Esophagus muscularis mucosa (tissue), 4 donors: Measurements from ENCODE around the gene SLC31A2. TPM values are rescaled to one million over a fixed set of nuclear protein-coding genes. Genes with fewer than 3 reads are reported as not detected.

ENCODE experiments used
- DNase-seq: peaks from one replicate; pipeline ENCODE4 v3.0.0-alpha.2; 2017; ENCODE audit errors: extremely low spot score
- H3K27ac ChIP-seq, 4 donors: fragments of 200-600 bp; sonication (generic); replicated peaks in 1 of 4; 1 replicate in 3 of 4; 2 replicates in 1 of 4; pipeline ENCODE4 v1.5.1; 2016 to 2019; ENCODE audit warnings: mild to moderate bottlenecking in 1 of 4
- H3K27me3 ChIP-seq, 4 donors: fragments of 200-600 bp; sonication (generic); one replicate each; pipeline versions ENCODE4 v1.5.1 to v1.6.0; 2016 to 2019
- H3K36me3 ChIP-seq, 4 donors: fragments of 200-600 bp; sonication (generic); one replicate each; pipeline ENCODE4 v1.5.1; 2016 to 2019
- H3K4me1 ChIP-seq, 4 donors: fragments of 200-600 bp; sonication (generic); one replicate each; pipeline ENCODE4 v1.5.1; 2016 to 2019
- H3K4me3 ChIP-seq, 4 donors: fragments of 200-600 bp; sonication (generic); 1 replicate in 2 of 4; 2 replicates in 2 of 4; pipeline ENCODE4 v1.5.1; 2016 to 2019; ENCODE audit warnings: mild to moderate bottlenecking in 4 of 4, moderate library complexity in 1 of 4
- H3K9me3 ChIP-seq, 4 donors: fragments of 200-600 bp; sonication (generic); 1 replicate in 3 of 4; 2 replicates in 1 of 4; pipeline ENCODE4 v1.5.1; 2016 to 2019
- EP300 ChIP-seq: sonication (generic); formaldehyde crosslinking; IDR thresholded peaks from one replicate; pipeline ENCODE4 v1.6.1; 2017; ENCODE audit warnings: antibody characterized with exemption
- POLR2A ChIP-seq: fragments of 450-650 bp; IDR thresholded peaks from one replicate; pipeline ENCODE4 v1.6.1; 2017; ENCODE audit warnings: antibody characterized with exemption, moderate library complexity, mild to moderate bottlenecking, low read depth
- POLR2AphosphoS5 ChIP-seq, 2 donors: sonication (generic); formaldehyde crosslinking; IDR thresholded peaks; one replicate each; pipeline ENCODE4 v1.6.1; 2017; ENCODE audit warnings: antibody characterized with exemption in 2 of 2
- WGBS: methylation state at CpG from one replicate; pipeline ENCODE4 v1.1.5; 2018; 5-methylcytosine and 5-hydroxymethylcytosine counted together
- intact Hi-C: fragments of 100-400 bp; cut with DNase I; formaldehyde crosslinking; loops from one replicate; pipeline ENCODE4 v1.15.1; 2023
- total RNA-seq, 4 donors: library from RNA; depleted of rRNA; stranded (reverse); fragments of >200 nt; gene quantifications; one replicate each; pipeline versions ENCODE4 v1.1.0 to v1.2.1, GENCODE V29; 2016
- TF ChIP-seq, protein P1 (sequence below), 3 experiments: fragments of 200-600 bp in 2 of 3; fragments of 450-650 bp in 1 of 3; sonication (generic) in 2 of 3; IDR thresholded peaks; one replicate each; pipeline ENCODE4 v1.5.1; 2017 to 2019; ENCODE audit warnings: antibody characterized with exemption in 3 of 3, mild to moderate bottlenecking in 2 of 3, moderate library complexity in 1 of 3

The SLC31A2 gene
- total RNA-seq, 4 donors from 2014 or later: 11.6 to 19.4 (median 15.8) TPM

DNA sequence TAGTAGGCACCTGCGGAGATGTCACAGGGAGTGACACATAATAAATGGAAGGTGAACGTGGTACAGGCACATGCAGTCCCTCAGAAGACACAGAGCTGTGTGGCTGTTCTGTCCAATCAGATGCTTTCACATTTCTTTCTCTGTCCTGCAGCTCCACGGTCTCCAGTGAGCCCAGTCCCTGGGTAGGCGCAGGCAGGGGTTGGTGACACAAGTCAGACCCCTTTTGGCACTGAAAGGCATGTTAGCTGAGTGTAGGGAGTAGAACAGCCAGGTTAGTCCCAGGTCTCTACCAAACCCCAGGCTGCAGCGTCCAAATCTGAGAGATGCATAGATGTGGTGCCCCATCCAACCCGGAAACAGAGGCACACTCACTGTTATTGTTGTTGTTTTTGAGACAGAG lies 2.8 kb downstream of the SLC31A2 start:
- H3K9me3 ChIP-seq: no peaks in the 10 kb centered on the region
- H3K27me3 ChIP-seq: no peaks in the 10 kb centered on the region
- H3K27ac ChIP-seq: peak overlapping the region in 1 of 4 donors; percentile 17
- H3K4me1 ChIP-seq: peaks cover 35 to 62% (median 43%) of the 10 kb centered on the region in 4 donors
- DNase-seq: no peak
- TF ChIP-seq POLR2AphosphoS5 (IDR thresholded peaks at IDR 0.05) (no peak), POLR2A (no peak), EP300 (no peak)
- TF ChIP-seq, protein P1, sequence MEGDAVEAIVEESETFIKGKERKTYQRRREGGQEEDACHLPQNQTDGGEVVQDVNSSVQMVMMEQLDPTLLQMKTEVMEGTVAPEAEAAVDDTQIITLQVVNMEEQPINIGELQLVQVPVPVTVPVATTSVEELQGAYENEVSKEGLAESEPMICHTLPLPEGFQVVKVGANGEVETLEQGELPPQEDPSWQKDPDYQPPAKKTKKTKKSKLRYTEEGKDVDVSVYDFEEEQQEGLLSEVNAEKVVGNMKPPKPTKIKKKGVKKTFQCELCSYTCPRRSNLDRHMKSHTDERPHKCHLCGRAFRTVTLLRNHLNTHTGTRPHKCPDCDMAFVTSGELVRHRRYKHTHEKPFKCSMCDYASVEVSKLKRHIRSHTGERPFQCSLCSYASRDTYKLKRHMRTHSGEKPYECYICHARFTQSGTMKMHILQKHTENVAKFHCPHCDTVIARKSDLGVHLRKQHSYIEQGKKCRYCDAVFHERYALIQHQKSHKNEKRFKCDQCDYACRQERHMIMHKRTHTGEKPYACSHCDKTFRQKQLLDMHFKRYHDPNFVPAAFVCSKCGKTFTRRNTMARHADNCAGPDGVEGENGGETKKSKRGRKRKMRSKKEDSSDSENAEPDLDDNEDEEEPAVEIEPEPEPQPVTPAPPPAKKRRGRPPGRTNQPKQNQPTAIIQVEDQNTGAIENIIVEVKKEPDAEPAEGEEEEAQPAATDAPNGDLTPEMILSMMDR (IDR thresholded peaks at IDR 0.05): no peak
- peaks cover 4 to 19% (median 14%) of the 10 kb centered on the region in 4 donors for H3K36me3 ChIP-seq
- intact Hi-C loops: loop anchor here (5.0 kb wide), 1 partner anchor 69 kb away; the partner anchor contains the start of genes FKBP15 and SLC31A1
- WGBS: 91% methylated on average over 6 of the region's 6 CpGs
- no peak overlapping the region for H3K4me3 ChIP-seq

DNA sequence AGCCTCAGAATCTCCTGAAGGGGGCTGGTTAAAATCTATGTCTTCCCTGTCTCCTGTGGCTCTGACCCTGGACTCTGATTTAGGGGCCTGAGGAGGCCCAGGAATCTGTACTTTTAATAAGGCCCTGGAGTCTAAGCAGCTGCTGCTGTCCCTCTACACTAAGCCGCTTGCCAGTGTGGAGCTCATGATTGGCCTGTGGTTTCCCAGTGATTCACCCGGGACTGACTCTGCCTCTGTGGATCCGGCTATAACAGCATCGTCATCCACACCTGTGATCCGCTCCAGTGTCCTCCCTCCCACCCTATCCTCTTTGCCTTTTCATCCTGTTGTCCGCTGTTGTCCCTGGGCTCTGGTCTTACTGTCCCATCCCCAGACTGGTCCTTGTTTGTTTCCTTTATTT lies 3.7 kb downstream of the SLC31A2 start:
- H3K4me1 ChIP-seq: peaks cover 35 to 62% (median 43%) of the 10 kb centered on the region in 4 donors
- 58% methylated on average over 6 of the region's 6 CpGs for WGBS
- H3K4me3 ChIP-seq: peak overlapping the region in 1 of 4 donors; percentile 8
- no peak for DNase-seq
- TF ChIP-seq, protein P1 (IDR thresholded peaks at IDR 0.05): no peak
- no peak for TF ChIP-seq POLR2A
- no peak for TF ChIP-seq EP300
- no peak for TF ChIP-seq POLR2AphosphoS5 (IDR thresholded peaks at IDR 0.05)
- peaks cover 10 to 28% (median 22%) of the 10 kb centered on the region in 4 donors for H3K36me3 ChIP-seq
- H3K27ac ChIP-seq: peak overlapping the region; percentile 11 to 37 (median 22)
- no peaks in the 10 kb centered on the region for H3K27me3 ChIP-seq
- intact Hi-C loops: loop anchor here (5.0 kb wide), 1 partner anchor 68 kb away; the partner anchor contains the start of genes FKBP15 and SLC31A1
- H3K9me3 ChIP-seq: no peaks in the 10 kb centered on the region

DNA sequence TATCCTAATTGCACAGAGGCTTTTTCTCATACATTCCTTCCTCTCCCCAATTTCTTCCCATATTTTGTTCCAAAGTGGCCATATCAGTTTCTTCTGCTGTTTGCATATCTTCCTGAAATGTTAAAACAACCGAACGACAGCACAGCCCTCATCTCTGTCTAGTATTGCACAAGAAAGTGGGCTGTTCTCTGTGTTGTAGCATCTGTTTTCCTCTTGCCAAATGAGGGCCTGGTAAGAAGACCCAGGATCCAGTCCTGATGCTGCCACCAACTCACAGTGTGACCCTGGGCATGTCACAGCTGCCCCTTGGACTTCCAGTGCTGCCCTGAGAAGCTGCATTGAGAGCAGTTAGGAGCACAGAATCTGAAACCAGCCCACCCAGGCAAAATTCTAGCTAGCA lies 4.1 kb downstream of the SLC31A2 start:
- DNase-seq: no peak
- Histone ChIP-seq H3K9me3 (no peaks in the 10 kb centered on the region), H3K36me3 (peaks cover 14 to 32% (median 27%) of the 10 kb centered on the region in 4 donors), H3K27ac (peak overlapping the region in 3 of 4 donors; percentile 3 to 37 (median 5)), H3K4me3 (peak overlapping the region in 1 of 4 donors; percentile 8), H3K4me1 (peaks cover 34 to 58% (median 43%) of the 10 kb centered on the region in 4 donors), H3K27me3 (no peaks in the 10 kb centered on the region)
- TF ChIP-seq, protein P1 (IDR thresholded peaks at IDR 0.05): no peak
- TF ChIP-seq POLR2AphosphoS5 (IDR thresholded peaks at IDR 0.05) (no peak), EP300 (no peak), POLR2A (no peak)
- intact Hi-C loops: loop anchor here (5.0 kb wide), 1 partner anchor 67 kb away; the partner anchor contains the start of genes FKBP15 and SLC31A1
- 57% methylated on average over 2 of the region's 2 CpGs for WGBS

DNA sequence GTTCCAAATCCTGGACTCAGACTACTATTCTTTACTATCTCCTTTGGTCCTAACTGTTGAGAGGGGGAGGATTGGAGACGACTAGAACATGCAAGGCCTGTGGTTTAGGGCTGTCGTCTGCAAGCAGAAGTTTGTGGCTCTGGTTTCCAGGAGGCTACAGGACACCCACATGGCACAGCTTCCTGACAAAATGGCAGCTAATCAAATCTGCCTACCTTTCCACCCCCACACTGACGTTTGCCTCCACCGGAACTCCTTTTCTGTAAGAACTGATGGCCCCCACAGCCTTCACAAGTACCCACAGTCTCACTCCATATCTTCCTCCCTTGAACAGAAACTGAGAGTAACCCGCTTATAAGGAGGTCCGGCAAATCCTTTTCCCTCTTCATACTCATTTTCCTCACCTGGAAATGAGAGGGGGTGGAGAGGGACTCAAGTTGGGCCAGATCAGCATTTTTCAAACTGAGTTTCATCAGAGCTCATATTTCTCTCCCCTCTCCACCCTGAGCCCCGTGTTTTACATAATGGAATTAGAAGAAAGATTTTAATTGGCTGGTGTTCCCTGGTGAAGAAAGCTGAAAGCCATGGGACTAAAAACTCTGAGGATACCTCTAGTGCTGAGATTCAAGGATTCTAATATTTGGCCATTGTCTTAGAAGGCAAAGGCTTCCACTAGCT lies 5.2 kb downstream of the SLC31A2 start:
- H3K4me1 ChIP-seq: peaks cover 28 to 51% (median 41%) of the 10 kb centered on the region in 4 donors
- TF ChIP-seq POLR2AphosphoS5 (IDR thresholded peaks at IDR 0.05) (no peak), EP300 (no peak)

DNA sequence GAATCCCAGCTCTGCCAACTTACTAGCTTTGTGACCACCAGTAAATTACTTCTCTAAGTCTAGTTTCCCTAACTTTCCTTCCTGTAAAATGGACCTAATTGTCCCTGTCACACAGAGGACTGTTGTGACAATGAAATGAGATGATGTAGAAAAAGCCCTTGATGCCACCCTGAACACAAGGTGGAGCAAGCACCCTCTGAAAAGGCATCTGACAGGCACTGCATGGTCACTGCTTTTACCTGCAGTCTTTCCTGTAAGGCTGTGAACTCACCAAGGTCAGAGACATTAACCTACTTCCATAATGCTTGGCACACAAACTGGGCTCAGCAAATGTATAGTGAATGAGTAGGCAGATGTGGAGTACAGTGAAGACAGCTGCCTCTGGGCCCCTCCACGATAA lies 6.1 kb downstream of the SLC31A2 start:
- TF ChIP-seq, protein P1 (IDR thresholded peaks at IDR 0.05): no peak
- no peak for TF ChIP-seq EP300
- no peak for TF ChIP-seq POLR2AphosphoS5 (IDR thresholded peaks at IDR 0.05)
- TF ChIP-seq POLR2A: no peak

More for the DNA sequence above, 5.2 kb downstream of the SLC31A2 start:
- Histone ChIP-seq H3K4me3 (no peak overlapping the region), H3K27ac (no peak overlapping the region), H3K27me3 (no peaks in the 10 kb centered on the region), H3K36me3 (peaks cover 14 to 43% (median 33%) of the 10 kb centered on the region in 4 donors), H3K9me3 (no peaks in the 10 kb centered on the region)
- no peak for DNase-seq
- intact Hi-C loops: no loop called here
- 50% methylated on average over 7 of the region's 7 CpGs for WGBS

More for the DNA sequence above, 6.1 kb downstream of the SLC31A2 start:
- Histone ChIP-seq H3K9me3 (no peaks in the 10 kb centered on the region), H3K36me3 (peaks cover 14 to 52% (median 41%) of the 10 kb centered on the region in 4 donors), H3K4me3 (no peak overlapping the region), H3K27me3 (no peaks in the 10 kb centered on the region), H3K27ac (no peak overlapping the region), H3K4me1 (peaks cover 21 to 45% (median 36%) of the 10 kb centered on the region in 4 donors)
- WGBS: 91% methylated on average over 1 of the region's 1 CpG
- no peak for DNase-seq
- intact Hi-C loops: no loop called here
